ENCODE measurements around the gene KRABD2.
"Not testable (repeated sequence)": the region's sequence is repeated elsewhere in the genome, so short reads cannot be mapped to it uniquely, and the experiment has no call there.

Gene KRABD2

GRCh38 chr17:8382880-8383142 lies 6.3 kb upstream of the KRABD2 start:
- TF ChIP-seq SPI1 (IDR thresholded peaks at IDR 0.05; ENCODE audit: low read depth, low read length): no peak
- TF ChIP-seq POLR2A (IDR thresholded peaks at IDR 0.05; ENCODE audit: low read depth, low read length): no peak
- TF ChIP-seq TAF1 (IDR thresholded peaks at IDR 0.05; ENCODE audit: low read depth, low read length): no peak; the same call in 1 of the 2 replicates
- no peak for FAIRE-seq
- no peak for DNase-seq (ENCODE audit: insufficient read length, low spot score)

DNA sequence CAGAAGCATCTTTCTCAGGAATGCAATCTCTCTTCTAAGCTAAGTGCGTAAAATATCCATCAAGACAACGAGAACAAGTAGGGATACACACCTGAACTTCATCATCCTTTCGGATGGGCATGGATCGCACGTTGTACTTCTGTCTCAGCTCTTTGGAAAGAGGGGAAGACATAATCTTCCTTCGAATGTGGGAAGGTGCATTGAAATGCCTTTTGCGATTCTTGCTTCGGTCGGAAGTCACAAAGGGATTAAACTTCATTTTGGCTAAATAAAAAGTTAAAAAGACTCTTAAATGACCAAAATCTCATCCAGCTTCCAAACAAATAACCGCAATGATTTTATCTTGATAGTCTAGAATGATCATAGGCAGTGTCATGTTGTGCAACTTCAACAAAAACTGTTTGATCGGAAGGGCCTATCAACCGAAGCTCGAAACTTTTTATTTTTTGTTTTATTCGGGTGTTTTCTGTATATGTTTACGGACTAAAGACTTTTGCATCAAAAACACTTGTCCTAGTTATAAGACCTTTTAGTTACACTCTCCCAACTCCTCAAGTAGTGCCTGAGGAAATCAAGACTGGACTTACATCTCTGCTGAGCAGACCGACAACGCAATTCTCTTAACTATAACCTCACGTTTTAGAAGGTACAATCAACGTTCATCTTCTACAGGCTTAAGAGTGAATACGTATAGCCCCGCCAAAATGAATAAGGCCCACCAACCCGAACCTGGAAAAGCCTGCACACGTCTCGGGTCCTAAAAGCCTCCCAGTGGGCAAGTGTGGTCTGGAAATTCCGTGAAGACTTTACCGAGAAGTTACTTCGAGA lies 5.8 kb upstream of the KRABD2 start:
- peak; percentile 65 for FAIRE-seq
- DNase-seq (ENCODE audit: insufficient read length, low spot score): no peak
- TF ChIP-seq SPI1 (IDR thresholded peaks at IDR 0.05; ENCODE audit: low read depth, low read length): no peak
- TF ChIP-seq TAF1 (IDR thresholded peaks at IDR 0.05; ENCODE audit: low read depth, low read length): no peak
- no peak for TF ChIP-seq POLR2AphosphoS5 (IDR thresholded peaks at IDR 0.05; ENCODE audit: low read depth, low read length)
- TF ChIP-seq PAX5 (IDR thresholded peaks at IDR 0.05; ENCODE audit: insufficient read depth, low read length, severe bottlenecking): no peak
- TF ChIP-seq POLR2A (IDR thresholded peaks at IDR 0.05; ENCODE audit: low read depth, low read length): no peak
- TF ChIP-seq POU2F2 (IDR thresholded peaks at IDR 0.05; ENCODE audit: low read depth, low read length): no peak

DNA sequence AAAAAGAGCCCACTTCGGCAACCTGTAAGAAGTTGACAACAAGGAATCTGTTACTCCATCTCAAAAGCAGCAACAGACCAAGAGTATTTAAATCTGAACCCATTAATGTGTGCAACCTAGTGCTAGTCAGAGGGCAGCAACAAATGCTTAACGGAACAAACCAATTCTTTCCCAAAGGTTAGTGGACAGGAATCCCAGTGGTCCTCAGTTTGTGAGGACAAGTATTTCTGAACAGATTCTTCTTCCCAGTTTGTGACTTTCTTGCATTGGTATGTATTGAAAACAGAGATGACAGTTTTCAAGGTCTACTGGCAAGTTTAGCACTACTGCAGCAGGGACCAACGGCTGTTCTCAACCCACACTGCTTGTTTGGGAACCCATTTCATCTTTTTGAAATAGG lies 3.5 kb upstream of the KRABD2 start:
- TF ChIP-seq SPI1 (IDR thresholded peaks at IDR 0.05; ENCODE audit: low read depth, low read length) (no peak), POU2F2 (IDR thresholded peaks at IDR 0.05; ENCODE audit: low read depth, low read length) (no peak), PAX5 (IDR thresholded peaks at IDR 0.05; ENCODE audit: insufficient read depth, low read length, severe bottlenecking) (no peak), POLR2A (IDR thresholded peaks at IDR 0.05; ENCODE audit: low read depth, low read length) (no peak), POLR2AphosphoS5 (IDR thresholded peaks at IDR 0.05; ENCODE audit: low read depth, low read length) (no peak), TAF1 (IDR thresholded peaks at IDR 0.05; ENCODE audit: low read depth, low read length) (no peak)
- no peak for DNase-seq (ENCODE audit: insufficient read length, low spot score)
- no peak for FAIRE-seq

- DNase-seq (ENCODE audit: insufficient read length, low spot score); FAIRE-seq: not testable (repeated sequence)
These were observed 1.6 kb upstream of the KRABD2 start for GRCh38 chr17:8378117-8378516.

DNA sequence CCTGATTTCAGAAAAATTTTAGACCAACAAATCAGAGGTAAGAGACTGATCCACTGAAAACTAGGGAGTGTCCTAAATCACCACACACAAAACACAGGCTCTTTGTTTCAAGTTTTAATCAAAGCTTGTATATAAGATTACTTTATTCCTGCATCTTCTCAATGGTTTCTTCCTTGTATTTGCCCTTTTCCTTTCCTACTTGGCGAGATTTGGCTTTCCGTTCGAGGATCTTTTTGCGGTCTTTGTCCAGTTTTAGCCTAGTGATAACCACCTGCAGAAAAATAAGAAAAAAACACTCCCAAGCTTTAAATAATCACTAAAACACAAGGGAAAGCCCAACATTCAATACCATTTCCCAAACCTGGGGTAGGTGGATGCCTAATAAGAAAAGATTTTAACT lies 918 bp upstream of the KRABD2 start:
- FAIRE-seq: no peak
- TF ChIP-seq POU2F2 (IDR thresholded peaks at IDR 0.05; ENCODE audit: low read depth, low read length) (no peak), TAF1 (IDR thresholded peaks at IDR 0.05; ENCODE audit: low read depth, low read length) (no peak), SPI1 (IDR thresholded peaks at IDR 0.05; ENCODE audit: low read depth, low read length) (no peak), POLR2AphosphoS5 (IDR thresholded peaks at IDR 0.05; ENCODE audit: low read depth, low read length) (no peak), POLR2A (IDR thresholded peaks at IDR 0.05; ENCODE audit: low read depth, low read length) (no peak), PAX5 (IDR thresholded peaks at IDR 0.05; ENCODE audit: insufficient read depth, low read length, severe bottlenecking) (no peak)
- DNase-seq (ENCODE audit: insufficient read length, low spot score): no peak

- FAIRE-seq (peak; percentile 65), DNase-seq (ENCODE audit: insufficient read length, low spot score) (no peak)
- TF ChIP-seq TAF1 (IDR thresholded peaks at IDR 0.05; ENCODE audit: low read depth, low read length) (no peak), POLR2AphosphoS5 (IDR thresholded peaks at IDR 0.05; ENCODE audit: low read depth, low read length) (no peak), SPI1 (IDR thresholded peaks at IDR 0.05; ENCODE audit: low read depth, low read length) (no peak), POU2F2 (IDR thresholded peaks at IDR 0.05; ENCODE audit: low read depth, low read length) (no peak)
These were observed 705 bp downstream of the KRABD2 start for GRCh38 chr17:8375738-8376259.

- FAIRE-seq; DNase-seq (ENCODE audit: insufficient read length, low spot score): not testable (repeated sequence)
These were observed 2.6 kb downstream of the KRABD2 start for GRCh38 chr17:8373856-8374255.

DNA sequence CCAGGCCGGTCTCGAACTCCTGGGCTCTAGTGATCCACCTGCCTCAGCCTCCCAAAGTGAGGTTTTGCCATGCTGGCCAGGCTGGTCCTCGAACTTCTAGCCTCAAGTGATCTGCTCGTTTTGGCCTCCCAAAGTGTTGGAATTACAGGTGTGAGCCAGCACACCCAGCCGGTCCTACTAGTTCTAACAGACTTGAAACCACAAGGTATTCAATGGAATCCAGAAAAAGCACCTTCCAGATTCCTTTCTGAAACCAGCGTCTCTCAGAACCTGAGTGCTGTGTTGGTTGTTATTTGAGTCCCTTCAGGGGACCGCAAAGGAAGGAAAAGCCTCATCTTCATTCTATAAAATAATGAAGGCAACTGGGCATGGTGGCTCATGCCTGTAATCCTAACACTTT lies 4.1 kb downstream of the KRABD2 start:
- FAIRE-seq (no peak), DNase-seq (ENCODE audit: insufficient read length, low spot score) (no peak)
- TF ChIP-seq POLR2AphosphoS5 (IDR thresholded peaks at IDR 0.05; ENCODE audit: low read depth, low read length): no peak

DNA sequence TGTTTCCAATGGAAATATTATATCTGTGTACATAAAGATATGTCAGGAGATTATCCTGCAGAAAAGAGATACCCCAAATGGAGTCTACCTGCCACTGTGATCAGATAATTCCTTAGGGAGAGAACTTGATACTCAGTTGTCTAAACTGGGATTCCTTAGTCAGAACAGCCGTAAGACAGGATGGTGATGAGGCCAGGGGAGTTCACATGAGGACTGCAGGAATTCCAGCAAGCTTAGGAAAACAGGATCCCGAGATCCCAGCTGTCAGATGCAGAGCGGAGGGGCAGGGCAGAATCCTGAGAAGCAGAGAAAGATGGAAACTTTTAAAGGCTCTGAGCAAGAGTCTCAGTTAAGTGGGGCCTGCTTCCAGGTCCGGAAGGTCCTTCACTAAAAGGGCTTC lies 4.7 kb downstream of the KRABD2 start:
- TF ChIP-seq PAX5 (IDR thresholded peaks at IDR 0.05; ENCODE audit: insufficient read depth, low read length, severe bottlenecking) (no peak), TAF1 (IDR thresholded peaks at IDR 0.05; ENCODE audit: low read depth, low read length) (no peak), POLR2AphosphoS5 (IDR thresholded peaks at IDR 0.05; ENCODE audit: low read depth, low read length) (no peak), POLR2A (IDR thresholded peaks at IDR 0.05; ENCODE audit: low read depth, low read length) (no peak), SPI1 (IDR thresholded peaks at IDR 0.05; ENCODE audit: low read depth, low read length) (no peak), POU2F2 (IDR thresholded peaks at IDR 0.05; ENCODE audit: low read depth, low read length) (no peak)
- no peak for FAIRE-seq
- no peak for DNase-seq (ENCODE audit: insufficient read length, low spot score)

DNA sequence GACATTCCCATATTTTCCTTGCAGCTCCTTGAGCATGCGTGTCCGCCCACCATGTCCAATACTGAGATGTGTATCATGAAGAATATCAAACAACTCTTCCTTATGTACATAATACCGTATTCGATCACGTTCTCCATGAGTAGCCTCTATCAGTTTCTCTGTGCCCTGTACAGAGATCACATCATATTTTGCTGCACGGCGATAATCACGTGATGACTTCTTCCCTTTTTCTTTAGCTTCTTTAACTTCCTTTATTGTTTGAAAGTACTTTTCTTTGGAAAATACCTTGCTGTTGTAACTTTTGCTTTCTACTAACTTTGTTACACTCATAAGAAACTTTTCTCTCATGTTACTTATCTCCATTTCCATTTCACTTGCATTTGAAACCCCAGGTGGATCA lies 6.6 kb downstream of the KRABD2 start:
- TF ChIP-seq SPI1 (IDR thresholded peaks at IDR 0.05; ENCODE audit: low read depth, low read length) (no peak), POU2F2 (IDR thresholded peaks at IDR 0.05; ENCODE audit: low read depth, low read length) (no peak), PAX5 (IDR thresholded peaks at IDR 0.05; ENCODE audit: insufficient read depth, low read length, severe bottlenecking) (no peak), POLR2A (IDR thresholded peaks at IDR 0.05; ENCODE audit: low read depth, low read length) (no peak), POLR2AphosphoS5 (IDR thresholded peaks at IDR 0.05; ENCODE audit: low read depth, low read length) (no peak)
- FAIRE-seq: peak; percentile 5
- no peak for DNase-seq (ENCODE audit: insufficient read length, low spot score)

- no peak for TF ChIP-seq TAF1 (IDR thresholded peaks at IDR 0.05; ENCODE audit: low read depth, low read length)
- no peak for TF ChIP-seq SPI1 (IDR thresholded peaks at IDR 0.05; ENCODE audit: low read depth, low read length)
- TF ChIP-seq POU2F2 (IDR thresholded peaks at IDR 0.05; ENCODE audit: low read depth, low read length): no peak
- no peak for TF ChIP-seq PAX5 (IDR thresholded peaks at IDR 0.05; ENCODE audit: insufficient read depth, low read length, severe bottlenecking)
- no peak for TF ChIP-seq POLR2AphosphoS5 (IDR thresholded peaks at IDR 0.05; ENCODE audit: low read depth, low read length)
- TF ChIP-seq POLR2A (IDR thresholded peaks at IDR 0.05; ENCODE audit: low read depth, low read length): no peak
- FAIRE-seq (no peak), DNase-seq (ENCODE audit: insufficient read length, low spot score) (no peak)
These were observed 8.3 kb downstream of the KRABD2 start for GRCh38 chr17:8368193-8368592.

Measured in GM12891 (cell line).